ENCODE results near the gene OTOA.
A peak's percentile ranks its signal among the peaks of the same experiment; 100 is the strongest.
"Not testable (repeated sequence)": the region's sequence is repeated elsewhere in the genome, so short reads cannot be mapped to it uniquely, and the experiment has no call there.

OTOA gene

GRCh38 chr16:21641916-21642315 is 21.9 kb upstream of the OTOA start:
- DNase-seq (ENCODE audit: low spot score), result no peak

GRCh38 chr16:21642861-21643260 is 20.9 kb upstream of the OTOA start:
- DNase-seq (ENCODE audit: low spot score), result no peak

- no peak for DNase-seq (ENCODE audit: low spot score)
Measured at GRCh38 chr16:21643785-21644184, 20.0 kb upstream of the OTOA start.

- DNase-seq (ENCODE audit: low spot score), result no peak
Measured at GRCh38 chr16:21644674-21645073, 19.1 kb upstream of the OTOA start.

GRCh38 chr16:21645261-21645721 is 18.5 kb upstream of the OTOA start:
- DNase-seq (ENCODE audit: low spot score), result peak; percentile 79

GRCh38 chr16:21646091-21646490 is 17.7 kb upstream of the OTOA start:
- no peak for DNase-seq (ENCODE audit: low spot score)

- DNase-seq (ENCODE audit: low spot score), result no peak
Measured at GRCh38 chr16:21646721-21647561, 16.8 kb upstream of the OTOA start.

GRCh38 chr16:21647562-21648164 is 16.1 kb upstream of the OTOA start:
- DNase-seq (ENCODE audit: low spot score), result no peak

DNA sequence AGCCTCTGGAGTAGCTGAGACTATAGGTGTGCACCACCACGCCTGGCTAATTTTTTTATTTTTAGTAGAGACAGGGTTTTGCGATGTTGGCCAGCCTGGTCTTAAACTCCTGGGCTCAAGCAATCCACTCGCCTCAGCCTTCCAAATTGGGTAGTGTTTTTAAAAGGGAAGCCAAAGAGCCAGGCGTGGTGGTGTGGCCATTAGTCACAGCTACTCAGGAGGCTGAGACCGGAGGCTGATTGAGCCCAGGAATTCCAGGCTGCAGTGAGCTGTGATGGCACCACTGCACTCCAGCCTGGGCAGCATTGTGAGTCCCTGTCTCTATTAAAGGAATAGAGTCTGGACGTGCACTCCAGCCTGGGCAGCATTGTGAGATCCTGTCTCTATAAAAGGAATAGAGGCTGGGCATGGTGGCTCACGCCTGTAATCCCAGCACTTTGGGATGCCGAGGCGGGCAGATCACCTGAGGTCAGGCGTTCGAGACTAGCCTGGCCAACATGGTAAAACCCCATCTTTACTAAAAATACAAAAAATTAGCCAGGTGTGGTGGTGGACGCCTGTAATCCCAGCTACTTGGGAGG is 13.9 kb upstream of the OTOA start:
- not testable (repeated sequence) for DNase-seq (ENCODE audit: low spot score)

- DNase-seq (ENCODE audit: low spot score), result peak; percentile 73
Measured at GRCh38 chr16:21650521-21650920, 13.2 kb upstream of the OTOA start.

DNA sequence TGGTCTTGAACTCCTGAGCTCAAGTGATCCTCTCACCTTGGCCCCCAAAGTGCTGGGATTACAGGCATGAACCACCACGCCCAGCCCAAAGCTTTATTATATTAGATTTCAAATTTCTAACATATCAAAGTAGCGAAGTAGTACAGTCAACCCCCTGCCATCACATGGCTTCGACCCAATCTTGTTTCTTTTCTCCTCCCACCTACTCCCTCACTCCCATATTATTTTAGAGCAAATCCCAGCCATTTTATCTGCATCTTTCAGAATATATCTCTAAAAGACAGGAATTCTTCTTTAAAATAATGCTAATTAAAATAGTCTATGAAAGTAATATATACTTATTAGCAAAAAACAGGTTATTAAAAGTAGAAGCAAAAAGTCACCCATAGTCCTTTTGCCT is 12.3 kb upstream of the OTOA start:
- no peak for DNase-seq (ENCODE audit: low spot score)

- DNase-seq (ENCODE audit: low spot score), result peak; percentile 48
Measured at GRCh38 chr16:21652453-21652852, 11.3 kb upstream of the OTOA start, which contains the start of gene IGSF6. IGSF6 (minus strand) TSS chr16:21652608; CDS start chr16:21652598, 10 bp downstream.

DNA sequence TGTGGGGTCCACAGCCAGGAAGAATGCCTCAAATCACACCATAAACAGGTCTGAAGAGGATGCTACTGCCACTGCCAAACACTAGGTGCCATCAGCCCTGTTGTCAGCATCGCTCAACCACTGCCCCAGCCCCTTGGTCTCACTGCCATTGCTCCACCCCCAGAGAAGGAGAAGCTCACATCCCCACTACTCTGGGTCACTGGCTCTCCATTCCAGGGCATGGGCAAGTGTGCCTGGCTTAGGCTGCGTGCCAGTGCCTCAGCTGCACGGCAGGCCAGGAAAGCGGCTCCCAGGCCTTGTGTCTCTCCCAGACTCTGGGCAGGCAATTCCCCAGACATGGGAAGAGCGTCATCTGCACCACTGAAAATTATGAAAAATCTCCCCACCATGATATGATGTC is 10.2 kb upstream of the OTOA start:
- no peak for DNase-seq (ENCODE audit: low spot score)

GRCh38 chr16:21654466-21654865 is 9.3 kb upstream of the OTOA start:
- no peak for DNase-seq (ENCODE audit: low spot score)

DNA sequence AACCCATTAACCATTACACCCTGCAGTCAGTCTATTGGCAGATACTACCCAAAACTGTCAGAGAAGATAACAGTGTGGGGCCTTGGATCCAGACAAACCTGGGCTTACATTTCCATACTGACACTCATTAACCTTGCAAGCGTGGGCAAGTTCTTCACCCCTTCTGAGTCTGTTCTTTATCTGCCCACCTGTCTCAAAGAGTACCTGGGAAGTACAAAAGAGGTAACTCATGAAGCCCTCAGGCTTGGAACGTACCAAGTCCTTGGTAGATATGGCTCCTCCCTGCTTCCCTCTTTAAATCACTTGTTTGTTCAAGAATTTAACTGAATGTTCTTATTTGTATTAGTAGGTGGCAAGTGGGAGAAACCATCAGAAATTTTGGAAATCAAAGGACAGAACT is 8.9 kb upstream of the OTOA start:
- DNase-seq (ENCODE audit: low spot score), result no peak

DNA sequence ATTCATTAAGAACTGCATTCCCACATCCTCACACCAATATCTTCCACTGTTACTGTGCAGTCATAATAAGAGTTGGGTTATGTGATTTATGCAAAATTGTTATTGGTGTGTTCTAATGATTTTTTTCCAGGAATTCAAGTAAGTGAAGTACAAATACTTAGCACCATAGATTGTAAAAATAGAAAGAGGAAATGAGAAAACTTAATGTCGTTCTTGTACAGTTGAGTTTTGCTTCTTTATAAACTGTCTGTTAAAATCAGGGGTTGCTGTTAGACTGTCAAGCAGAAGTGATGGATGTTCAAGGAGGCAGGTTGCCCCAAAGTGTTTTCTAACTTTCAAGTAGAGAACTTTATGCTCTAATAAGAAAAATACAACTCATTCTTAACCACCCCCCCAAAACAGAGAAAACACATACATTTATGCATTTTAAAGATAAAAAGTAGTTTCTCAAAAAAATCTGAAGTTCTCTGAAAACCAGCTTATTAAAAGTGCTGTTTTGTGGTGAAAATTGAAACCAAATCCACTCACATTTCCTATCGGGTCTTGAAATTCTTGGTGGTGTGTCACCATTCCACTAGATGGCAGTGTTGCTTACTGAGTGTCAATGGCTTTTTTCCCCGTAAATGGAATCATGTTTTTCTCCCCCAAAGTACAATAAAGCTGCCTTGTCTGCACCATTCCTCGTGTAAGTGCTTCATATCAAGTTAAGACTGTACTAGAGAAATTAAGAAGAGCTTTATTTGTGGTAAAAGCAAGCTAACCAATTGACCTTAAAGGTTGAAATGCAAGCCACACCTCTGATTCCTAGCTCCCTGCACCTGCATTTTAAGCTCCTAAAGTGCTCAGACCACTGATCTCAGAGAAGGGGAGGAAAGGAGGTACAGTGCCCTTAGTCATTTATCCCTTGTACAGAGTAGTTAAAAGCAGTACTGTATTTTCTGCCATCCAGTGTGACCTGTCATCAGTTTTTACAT is 6.7 kb upstream of the OTOA start:
- peak; percentile 83 for DNase-seq (ENCODE audit: low spot score)

GRCh38 chr16:21659124-21659523 is 4.6 kb upstream of the OTOA start:
- peak; percentile 58 for DNase-seq (ENCODE audit: low spot score)

DNA sequence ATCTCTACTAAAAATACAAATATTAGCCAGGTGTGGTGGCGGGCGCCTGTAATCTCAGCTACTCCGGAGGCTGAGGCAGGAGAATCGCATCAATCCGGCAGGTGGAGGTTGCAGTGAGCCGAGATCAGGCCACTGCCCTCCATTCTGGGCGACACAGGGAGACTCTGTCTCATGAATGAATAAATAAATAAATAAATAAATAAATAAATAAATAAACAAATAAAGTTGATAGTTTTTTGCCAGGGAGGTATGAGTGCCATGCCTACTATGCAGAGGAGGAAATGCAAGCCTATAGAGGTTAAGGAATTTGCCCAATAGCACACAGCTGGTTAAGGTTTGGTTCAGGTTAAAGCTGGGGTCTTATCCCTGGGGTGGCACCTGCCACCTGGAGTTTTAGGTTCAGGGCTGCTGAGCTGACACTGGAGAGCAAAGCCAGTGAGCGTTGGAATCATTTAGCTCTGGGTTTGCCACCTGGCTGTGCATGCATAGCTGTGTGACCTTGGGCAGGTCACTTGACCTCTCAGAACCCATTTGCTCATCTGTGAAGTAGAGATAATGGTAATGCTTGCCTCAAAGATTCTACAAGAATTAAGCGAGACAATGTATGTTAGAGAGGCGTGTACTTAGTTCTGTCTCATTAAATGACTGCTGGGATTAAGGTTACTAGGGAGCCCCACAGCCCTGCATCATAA is 1.2 kb downstream of the OTOA start:
- no peak for DNase-seq (ENCODE audit: low spot score)

GRCh38 chr16:21666772-21667171 is 3.0 kb downstream of the OTOA start:
- DNase-seq (ENCODE audit: low spot score), result no peak

DNA sequence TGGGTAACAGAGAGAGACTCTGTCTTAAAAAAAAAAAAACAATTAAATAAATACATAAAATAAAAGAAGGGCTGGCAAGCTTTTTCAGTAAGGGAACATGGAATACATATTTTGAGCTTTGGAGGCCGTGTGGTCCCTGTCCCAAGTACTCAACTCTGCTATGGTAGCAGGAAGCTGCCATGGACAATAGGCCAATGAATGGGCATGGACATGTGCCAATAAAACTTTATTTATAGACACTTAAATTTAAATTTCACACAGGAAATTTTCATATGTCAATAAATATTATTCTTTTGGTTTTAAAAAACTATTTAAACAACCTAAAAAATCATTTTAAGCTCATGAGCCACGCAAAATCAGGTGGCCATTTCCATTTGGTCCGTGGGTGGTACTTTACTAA is 3.8 kb downstream of the OTOA start:
- no peak for DNase-seq (ENCODE audit: low spot score)

DNA sequence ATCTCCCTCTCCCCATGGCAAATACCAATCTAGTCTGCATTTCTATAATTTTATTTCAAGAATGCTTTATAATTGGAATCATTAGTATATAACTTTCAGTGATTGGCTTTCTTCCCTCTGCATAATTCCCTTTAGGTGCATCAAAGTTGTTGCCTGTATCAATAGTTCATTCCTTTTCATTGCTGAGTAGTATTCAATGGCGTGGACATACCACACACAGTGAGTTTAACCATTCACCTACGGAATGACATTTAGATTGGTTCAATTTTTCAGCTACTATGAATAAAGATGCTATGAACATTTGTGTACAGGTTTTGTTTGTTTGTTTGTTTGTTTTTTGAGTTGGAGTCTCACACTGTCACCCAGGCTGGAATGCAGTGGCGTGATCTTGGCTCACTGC is 9.7 kb downstream of the OTOA start:
- DNase-seq (ENCODE audit: low spot score), result no peak

All from pons (tissue), 1 donor.